CD14-positive monocyte (primary cell): ENCODE data around the gene KLC4. TPM values are rescaled to one million over a fixed set of nuclear protein-coding genes. Genes with fewer than 3 reads are reported as not detected.

Experiments used
- DNase-seq, 3 donors: peaks; one replicate each; pipeline ENCODE4 v3.0.0-alpha.2; 2011 to 2022
- H2AFZ ChIP-seq: 2 replicates; pipeline ENCODE4 v1.6.0; 2012; ENCODE audit warnings: mild to moderate bottlenecking, low read depth, low read length, inconsistent platforms; ENCODE audit not compliant: insufficient read depth, poor library complexity, severe bottlenecking
- H3K27ac ChIP-seq, 2 donors: 1 replicate in 1 of 2; 2 replicates in 1 of 2; pipeline ENCODE4 v1.5.1; 2012 to 2013; ENCODE audit warnings: low read length in 2 of 2, control low read depth in 1 of 2, inconsistent platforms in 1 of 2, low read depth in 1 of 2, mild to moderate bottlenecking in 1 of 2
- H3K27me3 ChIP-seq, 2 donors: one replicate each; pipeline versions ENCODE4 v1.6.0 to v1.6.1; 2011 to 2013; ENCODE audit warnings: low read length in 2 of 2; ENCODE audit not compliant: control insufficient read depth in 2 of 2, insufficient read depth in 2 of 2
- H3K36me3 ChIP-seq, 2 donors: replicated peaks in 1 of 2; 1 replicate in 1 of 2; 2 replicates in 1 of 2; pipeline versions ENCODE4 v1.5.1 to v1.6.1; 2012 to 2013; ENCODE audit warnings: low read length in 2 of 2, control low read depth in 1 of 2, inconsistent platforms in 1 of 2, mild to moderate bottlenecking in 1 of 2; ENCODE audit not compliant: insufficient read depth in 2 of 2, control insufficient read depth in 1 of 2
- H3K4me1 ChIP-seq, 2 donors: 1 replicate in 1 of 2; 2 replicates in 1 of 2; pipeline versions ENCODE4 v1.5.1 to v1.6.1; 2012 to 2013; ENCODE audit warnings: low read length in 2 of 2, control low read depth in 1 of 2, inconsistent platforms in 1 of 2, mild to moderate bottlenecking in 1 of 2, moderate library complexity in 1 of 2; ENCODE audit not compliant: insufficient read depth in 2 of 2, control insufficient read depth in 1 of 2
- H3K4me2 ChIP-seq: replicated peaks from 2 replicates; pipeline ENCODE3; 2012; ENCODE audit warnings: low read length, moderate library complexity, mild to moderate bottlenecking; ENCODE audit not compliant: poor library complexity, severe bottlenecking; ENCODE audit errors: extremely low read depth
- H3K4me3 ChIP-seq, 3 experiments: fragments of 200-600 bp in 1 of 3; sonication (generic) in 1 of 3; replicated peaks in 1 of 3; 1 replicate in 2 of 3; 2 replicates in 1 of 3; pipeline ENCODE4 v1.5.1; 2011 to 2013; ENCODE audit warnings: low read length in 3 of 3, mild to moderate bottlenecking in 3 of 3, control low read depth in 2 of 3, low read depth in 2 of 3, inconsistent platforms in 1 of 3, moderate library complexity in 1 of 3
- H3K79me2 ChIP-seq: 2 replicates; pipeline ENCODE4 v1.6.0; 2012; ENCODE audit warnings: mild to moderate bottlenecking, control low read depth, inconsistent platforms, low read length, moderate library complexity; ENCODE audit not compliant: insufficient read depth
- H3K9ac ChIP-seq: 2 replicates; pipeline ENCODE4 v1.6.0; 2017; ENCODE audit warnings: low read length, mild to moderate bottlenecking; ENCODE audit not compliant: insufficient read depth, poor library complexity, severe bottlenecking
- H3K9me3 ChIP-seq, 2 donors: replicated peaks in 1 of 2; 1 replicate in 1 of 2; 2 replicates in 1 of 2; pipeline versions ENCODE4 v1.5.1 to v1.6.1; 2012 to 2013; ENCODE audit warnings: low read length in 2 of 2, control low read depth in 1 of 2; ENCODE audit not compliant: control insufficient read depth in 1 of 2, insufficient read depth in 1 of 2
- H4K20me1 ChIP-seq: 2 replicates; pipeline ENCODE4 v1.6.0; 2012; ENCODE audit warnings: mild to moderate bottlenecking, low read length, control low read depth, moderate library complexity; ENCODE audit not compliant: insufficient read depth
- H3K27ac Mint-ChIP-seq, 7 donors: one replicate each; pipeline ENCODE4 v1.8.0; 2020; ENCODE audit warnings: mild to moderate bottlenecking in 7 of 7, mixed read lengths in 7 of 7, moderate library complexity in 6 of 7, inconsistent platforms in 2 of 7
- H3K27me3 Mint-ChIP-seq, 3 donors: one replicate each; pipeline ENCODE4 v1.8.0; 2021 to 2022; ENCODE audit warnings: low read depth in 3 of 3, mild to moderate bottlenecking in 3 of 3, mixed read lengths in 3 of 3, moderate library complexity in 3 of 3, inconsistent platforms in 1 of 3
- H3K36me3 Mint-ChIP-seq, 2 donors: one replicate each; pipeline ENCODE4 v1.8.0; 2020; ENCODE audit warnings: mixed read lengths in 2 of 2, inconsistent platforms in 1 of 2, mild to moderate bottlenecking in 1 of 2
- H3K4me1 Mint-ChIP-seq: one replicate; pipeline ENCODE4 v1.8.0; 2020; ENCODE audit warnings: mild to moderate bottlenecking, mixed read lengths
- H3K4me3 Mint-ChIP-seq, 2 donors: one replicate each; pipeline ENCODE4 v1.8.0; 2020; ENCODE audit warnings: mild to moderate bottlenecking in 2 of 2, mixed read lengths in 2 of 2, moderate library complexity in 1 of 2
- H3K9me3 Mint-ChIP-seq, 7 donors: one replicate each; pipeline ENCODE4 v1.8.0; 2020 to 2022; ENCODE audit warnings: mixed read lengths in 7 of 7, mild to moderate bottlenecking in 6 of 7, moderate library complexity in 6 of 7, inconsistent platforms in 2 of 7
- CTCF ChIP-seq: fragments of 200-600 bp; IDR thresholded peaks from one replicate; pipeline ENCODE4 v1.8.0; 2022; ENCODE audit warnings: antibody characterized with exemption, mild to moderate bottlenecking
- WGBS: methylation state at CpG from one replicate; pipeline ENCODE4 v1.1.5; 2013; ENCODE audit warnings: missing lambda C conversion rate; ENCODE audit not compliant: insufficient coverage; 5-methylcytosine and 5-hydroxymethylcytosine counted together
- intact Hi-C, 2 donors: fragments of 100-400 bp; cut with micrococcal nuclease; formaldehyde crosslinking; loops; one replicate each; pipeline versions ENCODE4 v1.15.0 to v1.15.1; 2023
- polyA plus RNA-seq, 3 donors: library from polyadenylated mRNA; depleted of rRNA in 1 of 3; unstranded in 2 of 3; stranded (reverse) in 1 of 3; fragments of 300-500 nt in 2 of 3; fragments of >200 nt in 1 of 3; fragmentation: Illumina TruSeq in 2 of 3; gene quantifications; 1 replicate in 2 of 3; 2 replicates in 1 of 3; pipeline ENCODE4 v1.2.3, GENCODE V29; 2012 to 2021

KLC4 gene
- polyA plus RNA-seq, 3 donors: 6.0 to 16.2 (median 6.1) TPM

GRCh38 chr6:43091020-43091419, 31.6 kb downstream of the KLC4 start:
- H3K4me2 ChIP-seq: no peak overlapping the region
- no peak overlapping the region for H3K9ac ChIP-seq
- H3K9me3 ChIP-seq: no peaks in the 10 kb centered on the region
- no peak for DNase-seq
- H3K36me3 Mint-ChIP-seq: no peaks in the 10 kb centered on the region
- H3K4me1 ChIP-seq: peaks cover 0 to 8% of the 10 kb centered on the region in 2 donors
- no peaks in the 10 kb centered on the region for H3K27me3 ChIP-seq
- H3K4me1 Mint-ChIP-seq: peaks cover 19% of the 10 kb centered on the region
- 37% methylated on average over 2 of the region's 5 CpGs for WGBS
- H3K27ac ChIP-seq: no peak overlapping the region
- no peaks in the 10 kb centered on the region for H4K20me1 ChIP-seq
- peaks cover 0 to 2% (median 1%) of the 10 kb centered on the region in 3 donors for H3K27me3 Mint-ChIP-seq
- H3K36me3 ChIP-seq: no peaks in the 10 kb centered on the region
- no peaks in the 10 kb centered on the region for H3K9me3 Mint-ChIP-seq
- no peak overlapping the region for H2AFZ ChIP-seq
- no peak overlapping the region for H3K4me3 ChIP-seq
- TF ChIP-seq CTCF: no peak
- no peaks in the 10 kb centered on the region for H3K79me2 ChIP-seq
- H3K27ac Mint-ChIP-seq: no peak overlapping the region
- no peak overlapping the region for H3K4me3 Mint-ChIP-seq
- intact Hi-C loops: no loop called here

DNA sequence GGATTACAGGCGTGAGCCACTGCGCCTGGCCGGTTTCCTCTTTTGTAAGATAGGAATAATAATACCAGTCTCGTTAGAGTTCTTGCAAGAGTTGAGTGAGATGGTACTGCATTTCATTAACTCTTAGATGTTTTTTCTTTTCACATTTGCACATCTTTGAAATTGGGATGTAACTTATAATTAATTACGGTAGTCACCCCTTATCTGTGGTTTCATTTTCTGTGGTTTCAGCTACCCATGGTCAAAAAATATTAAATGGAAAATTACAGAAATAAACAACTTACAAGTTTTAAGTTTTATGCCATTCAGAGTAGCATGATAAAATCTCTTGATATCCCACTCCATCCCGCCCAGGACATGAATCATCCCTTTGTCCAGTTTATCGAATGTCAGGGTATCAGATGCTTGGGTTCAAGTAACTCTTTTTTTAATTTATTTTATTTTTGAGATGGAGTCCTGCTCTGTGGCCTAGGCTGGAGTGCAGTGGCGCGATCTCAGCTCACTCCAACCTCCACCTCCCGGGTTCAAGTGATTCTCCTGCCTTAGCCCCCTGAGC, 32.1 kb downstream of the KLC4 start:
- no peaks in the 10 kb centered on the region for H3K36me3 Mint-ChIP-seq
- no peaks in the 10 kb centered on the region for H3K79me2 ChIP-seq

More for the DNA sequence above, 32.1 kb downstream of the KLC4 start:
- Histone ChIP-seq H3K4me1 (peaks cover 0 to 13% of the 10 kb centered on the region in 2 donors), H4K20me1 (no peaks in the 10 kb centered on the region), H3K9me3 (no peaks in the 10 kb centered on the region), H3K36me3 (no peaks in the 10 kb centered on the region), H3K9ac (no peak overlapping the region), H3K4me2 (no peak overlapping the region), H2AFZ (no peak overlapping the region), H3K27ac (no peak overlapping the region), H3K27me3 (no peaks in the 10 kb centered on the region), H3K4me3 (no peak overlapping the region)
- Mint-ChIP-seq H3K4me1 (peaks cover 24% of the 10 kb centered on the region), H3K4me3 (no peak overlapping the region), H3K27me3 (peaks cover 0 to 2% (median 2%) of the 10 kb centered on the region in 3 donors), H3K9me3 (no peaks in the 10 kb centered on the region), H3K27ac (no peak overlapping the region)
- TF ChIP-seq CTCF: no peak
- intact Hi-C loops: no loop called here
- DNase-seq: no peak
- no CpG with 5 or more reads among the region's 10 CpGs for WGBS
